K562 (cell line): Measurements from ENCODE around the gene BOLA3. TPM values are rescaled to one million over a fixed set of nuclear protein-coding genes. Genes with fewer than 3 reads are reported as not detected.
A peak's percentile ranks its signal among the peaks of the same experiment; 100 is the strongest.

ENCODE experiments used
- ATAC-seq: fragments of 200-7000 bp; cut with Tn5 transposase; 3 replicates; pipeline ENCODE4 v1.9.1; 2020; ENCODE audit warnings: moderate library complexity
- BruUV-seq: library from RNA; stranded (reverse); fragments of 400-500 nt; replicated peaks from 2 replicates; lab custom pipeline; 2021; lab: Mats Ljungman, UMichigan
- CTCF ChIA-PET: fragments of 300-600 bp; formaldehyde crosslinking; extraction: SDS; loops from one replicate; lab custom pipeline; 2021; ENCODE audit warnings: low intra/inter-chr PET ratio; lab: Yijun Ruan, JAX
- POLR2A ChIA-PET: fragments of 300-600, 350-650 bp; sonication (Branson Sonifier 250); formaldehyde crosslinking; extraction: SDS; loops from one replicate; lab custom pipeline; 2021; ENCODE audit warnings: antibody characterized with exemption, inconsistent platforms; lab: Yijun Ruan, JAX
- DNase-seq, 4 experiments: peaks; one replicate each; pipeline versions ENCODE4 v3.0.0 to v3.0.0-alpha.2; 2011 to 2018; ENCODE audit warnings: low spot score in 3 of 4, mixed read lengths in 3 of 4; ENCODE audit errors: extremely low read depth in 1 of 4
- FAIRE-seq: peaks from 2 replicates; lab custom pipeline; 2011; peaks lifted over from hg19 to GRCh38; lab: Jason Lieb, UNC
- H2AFZ ChIP-seq: 2 replicates; pipeline ENCODE4 v1.6.0; 2011; ENCODE audit warnings: low read depth, low read length, control low read depth, inconsistent platforms
- H3K27ac ChIP-seq: fragments of 200-600 bp; 3 replicates; pipeline ENCODE4 v1.8.0; 2011; ENCODE audit warnings: low read depth, mild to moderate bottlenecking, control low read depth, inconsistent platforms, low read length, moderate library complexity, mixed read lengths; ENCODE audit errors: extremely low read depth
- H3K27me3 ChIP-seq, 2 experiments: fragments of 300-600 bp in 1 of 2; 2 replicates in 1 of 2; 3 replicates in 1 of 2; pipeline versions ENCODE4 v1.6.0 to v1.8.0; 2011; ENCODE audit warnings: inconsistent platforms in 2 of 2, low read length in 2 of 2, mild to moderate bottlenecking in 1 of 2, mixed read lengths in 1 of 2, moderate library complexity in 1 of 2; ENCODE audit not compliant: control insufficient read depth in 2 of 2, insufficient read depth in 2 of 2
- H3K36me3 ChIP-seq: fragments of 300-600 bp; 3 replicates; pipeline ENCODE4 v1.8.0; 2011; ENCODE audit warnings: mild to moderate bottlenecking, low read length, inconsistent platforms; ENCODE audit not compliant: control insufficient read depth, insufficient read depth
- H3K4me1 ChIP-seq, 2 experiments: fragments of 200-600 bp in 1 of 2; replicated peaks in 1 of 2; 2 replicates in 1 of 2; 3 replicates in 1 of 2; pipeline versions ENCODE4 v1.5.1 to v1.8.0; 2011; ENCODE audit warnings: inconsistent platforms in 2 of 2, low read length in 2 of 2, mild to moderate bottlenecking in 1 of 2, mixed read lengths in 1 of 2, moderate library complexity in 1 of 2; ENCODE audit not compliant: control insufficient read depth in 2 of 2, insufficient read depth in 2 of 2
- H3K4me2 ChIP-seq: 2 replicates; pipeline ENCODE4 v1.6.1; 2011; ENCODE audit warnings: low read length, control low read depth, inconsistent platforms, mixed read lengths; ENCODE audit not compliant: insufficient read depth
- H3K4me3 ChIP-seq: fragments of 200-600 bp; sonication (generic), shearing (Covaris generic); 2 replicates; pipeline ENCODE4 v1.5.1; 2016; ENCODE audit warnings: control low read depth, inconsistent platforms
- H3K79me2 ChIP-seq: fragments of 200-600 bp; 3 replicates; pipeline ENCODE4 v1.8.0; 2011; ENCODE audit warnings: low read length, inconsistent platforms; ENCODE audit not compliant: control insufficient read depth, insufficient read depth
- H3K9ac ChIP-seq, 2 experiments: 2 replicates each; pipeline versions ENCODE4 v1.6.0 to v1.6.1; 2011; ENCODE audit warnings: low read depth in 2 of 2, low read length in 2 of 2, control low read depth in 1 of 2, inconsistent platforms in 1 of 2, mild to moderate bottlenecking in 1 of 2, mixed read lengths in 1 of 2; ENCODE audit not compliant: insufficient read depth in 1 of 2
- H3K9me1 ChIP-seq: one replicate; pipeline ENCODE4 v1.6.0; 2011; ENCODE audit warnings: inconsistent platforms, mild to moderate bottlenecking, low read length, moderate library complexity; ENCODE audit not compliant: control insufficient read depth, insufficient read depth
- H3K9me3 ChIP-seq: replicated peaks from 2 replicates; pipeline ENCODE4 v1.5.1; 2011; ENCODE audit warnings: low read depth, low read length, inconsistent platforms; ENCODE audit not compliant: control insufficient read depth, insufficient read depth
- H4K20me1 ChIP-seq: replicated peaks from 2 replicates; pipeline ENCODE4 v1.6.1; 2011; ENCODE audit warnings: low read length, inconsistent platforms, mixed read lengths; ENCODE audit not compliant: control insufficient read depth, insufficient read depth
- ARID2 ChIP-seq: fragments of 450-650 bp; IDR thresholded peaks from 2 replicates; pipeline ENCODE4 v1.6.1; 2017; ENCODE audit warnings: antibody characterized with exemption, mild to moderate bottlenecking
- CEBPB ChIP-seq: fragments of 450-650 bp; IDR thresholded peaks from 2 replicates; pipeline ENCODE4 v1.6.1; 2016; ENCODE audit warnings: missing genetic modification characterization, missing compliant biosample characterization
- CREB1 ChIP-seq, 2 experiments: sonication (generic) in 1 of 2; formaldehyde crosslinking in 1 of 2; IDR thresholded peaks; 2 replicates each; pipeline versions ENCODE4 v1.6.1 to v1.8.0; 2012 to 2022; ENCODE audit warnings: inconsistent platforms in 1 of 2, mild to moderate bottlenecking in 1 of 2, missing genetic modification reagents in 1 of 2, moderate library complexity in 1 of 2
- DACH1 ChIP-seq: fragments of 450-650 bp; IDR thresholded peaks from 2 replicates; pipeline ENCODE4 v1.6.1; 2018; ENCODE audit not compliant: partially characterized antibody
- EHMT2 ChIP-seq: fragments of 450-650 bp; IDR thresholded peaks from 2 replicates; pipeline ENCODE4 v1.6.1; 2018; ENCODE audit warnings: antibody characterized with exemption
- HLTF ChIP-seq: fragments of 450-650 bp; IDR thresholded peaks from 2 replicates; pipeline ENCODE4 v1.6.1; 2016
- KAT7 ChIP-seq: sonication (generic); formaldehyde crosslinking; IDR thresholded peaks from 2 replicates; pipeline ENCODE4 v1.8.0; 2022; ENCODE audit warnings: missing genetic modification reagents, mild to moderate bottlenecking, borderline replicate concordance
- NFIX ChIP-seq: fragments of 250-450 bp; sonication (Bioruptor Pico); IDR thresholded peaks from 2 replicates; pipeline ENCODE4 v1.4.0; 2020; ENCODE audit warnings: low read depth, mild to moderate bottlenecking, moderate library complexity
- NFRKB ChIP-seq: fragments of 450-650 bp; IDR thresholded peaks from 2 replicates; pipeline ENCODE4 v1.6.1; 2016; ENCODE audit warnings: low read depth
- NR3C1 ChIP-seq: sonication (generic); formaldehyde crosslinking; IDR thresholded peaks from 2 replicates; pipeline ENCODE4 v1.8.1; 2022; ENCODE audit warnings: missing genetic modification reagents
- SMARCA4 ChIP-seq: fragments of 450-650 bp; IDR thresholded peaks from 2 replicates; pipeline ENCODE4 v1.6.1; 2016
- ZEB2 ChIP-seq: fragments of 450-650 bp; IDR thresholded peaks from 2 replicates; pipeline ENCODE4 v1.6.1; 2016
- ZNF165 ChIP-seq: fragments of 250-450 bp; sonication (Bioruptor Pico); IDR thresholded peaks from 2 replicates; pipeline ENCODE4 v1.4.0; 2020; ENCODE audit warnings: borderline replicate concordance
- ZNF431 ChIP-seq: sonication (generic); formaldehyde crosslinking; IDR thresholded peaks from 2 replicates; pipeline ENCODE4 v1.8.0; 2022; ENCODE audit warnings: mild to moderate bottlenecking, missing genetic modification reagents
- WGBS: fragments of 100-300 bp; shearing (Covaris generic); methylation state at CpG from one replicate; pipeline ENCODE4 v1.1.6; 2016; ENCODE audit warnings: low coverage, mixed read lengths; ENCODE audit not compliant: insufficient coverage; ENCODE audit errors: missing lambda C conversion rate; 5-methylcytosine and 5-hydroxymethylcytosine counted together
- in situ Hi-C: fragments of 300-500 bp; cut with MboI; formaldehyde crosslinking; loops from 4 replicates; pipeline ENCODE4 v1.15.0; 2018; ENCODE audit warnings: inconsistent platforms, mixed read lengths
- intact Hi-C: fragments of 100-400 bp; cut with micrococcal nuclease; formaldehyde crosslinking; loops from 2 replicates; pipeline ENCODE4 v1.14.2; 2022
- polyA plus RNA-seq, 8 experiments: library from polyadenylated mRNA; depleted of rRNA in 4 of 8; stranded (reverse) in 5 of 8; unstranded in 3 of 8; fragments of >200 nt; fragmentation: Nextera tagmentation in 2 of 8; fragmentation: Illumina TruSeq in 1 of 8; extraction: Ambion mirVana in 2 of 8; extraction: Trizol in 1 of 8; gene quantifications; 2 replicates each; pipeline versions ENCODE4 v1.2.1 to v1.2.3, GENCODE V29; 2011 to 2014; ENCODE audit warnings: inconsistent platforms in 1 of 8, missing spikeins in 1 of 8
- total RNA-seq, 7 experiments: library from RNA; depleted of rRNA in 6 of 7; stranded (reverse); fragments of >200 nt in 6 of 7; fragmentation: Illumina TruSeq in 2 of 7; extraction: Trizol in 2 of 7; gene quantifications; 2 replicates each; pipeline versions ENCODE4 v1.2.1 to v1.2.3, GENCODE V29; 2011 to 2021; ENCODE audit warnings: low replicate concordance in 1 of 7
- TF ChIP-seq, protein P1 (sequence below): fragments of 450-650 bp; formaldehyde crosslinking; IDR thresholded peaks from 2 replicates; pipeline ENCODE4 v1.4.0; 2022; ENCODE audit warnings: missing genetic modification characterization

The BOLA3 gene
- total and polyA plus RNA-seq, 9 of the 15 experiments (the other 6 are each of a cell fraction or from before 2014, with no cell fraction given), result 149 to 619 (median 255) TPM

DNA sequence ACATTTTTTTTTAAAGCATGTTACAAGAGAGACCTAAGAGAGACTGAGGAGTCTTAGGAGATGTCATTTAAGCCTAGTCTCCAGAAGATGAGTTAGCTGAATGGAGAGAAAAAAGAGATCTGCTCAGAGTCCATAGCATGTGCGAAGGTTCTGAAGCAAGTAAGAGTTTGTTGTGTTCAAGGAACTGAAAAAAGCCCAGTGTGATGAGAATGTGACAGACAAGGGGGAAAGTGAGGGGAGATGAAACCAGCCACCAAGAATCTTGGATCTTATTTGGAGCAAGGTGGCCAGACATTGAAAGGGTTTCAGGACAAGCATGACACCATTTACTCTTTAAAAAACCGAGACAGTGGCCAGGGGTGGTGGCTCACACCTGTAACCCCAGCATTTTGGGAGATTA, 36.2 kb upstream of the BOLA3 start:
- WGBS, result 52% methylated on average over 2 of the region's 2 CpGs
- DNase-seq (no peak), FAIRE-seq (no peak), ATAC-seq (no peak)
- no peak overlapping the region for H3K4me3 ChIP-seq
- peak overlapping the region; percentile 68 for H2AFZ ChIP-seq
- intact Hi-C loops (no loop called here), in situ Hi-C loops (no loop called here)
- H3K9me1 ChIP-seq, result no peaks in the 10 kb centered on the region
- H3K27me3 ChIP-seq, result no peaks in the 10 kb centered on the region
- peaks cover 24 to 30% of the 10 kb centered on the region in 2 experiments for H3K4me1 ChIP-seq
- no peak overlapping the region for H3K27ac ChIP-seq
- H3K9ac ChIP-seq, result no peak overlapping the region
- no peaks in the 10 kb centered on the region for H3K9me3 ChIP-seq
- H3K36me3 ChIP-seq, result no peaks in the 10 kb centered on the region
- ChIA-PET POLR2A (interaction anchor here (1.0 to 2.5 kb wide), 3 partner anchors 13 to 16 kb away, joined by 3 to 7 read pairs (median 3); partner anchors contain the start of gene MTHFD2), CTCF (no interaction called here)
- no peaks in the 10 kb centered on the region for H4K20me1 ChIP-seq
- TF ChIP-seq EHMT2 (no peak), ZNF431 (no peak), SMARCA4 (no peak), NFIX (CRISPR knock-in tag) (no peak), HLTF (no peak), ARID2 (no peak), CEBPB (tag) (no peak), ZNF165 (CRISPR knock-in tag) (no peak), KAT7 (no peak), DACH1 (no peak), NR3C1 (no peak), ZEB2 (no peak), NFRKB (no peak), CREB1 (IDR thresholded peaks at IDR 0.05) (no peak), CREB1 (CRISPR knock-in tag; IDR thresholded peaks at IDR 0.05) (no peak)
- TF ChIP-seq, protein P1, sequence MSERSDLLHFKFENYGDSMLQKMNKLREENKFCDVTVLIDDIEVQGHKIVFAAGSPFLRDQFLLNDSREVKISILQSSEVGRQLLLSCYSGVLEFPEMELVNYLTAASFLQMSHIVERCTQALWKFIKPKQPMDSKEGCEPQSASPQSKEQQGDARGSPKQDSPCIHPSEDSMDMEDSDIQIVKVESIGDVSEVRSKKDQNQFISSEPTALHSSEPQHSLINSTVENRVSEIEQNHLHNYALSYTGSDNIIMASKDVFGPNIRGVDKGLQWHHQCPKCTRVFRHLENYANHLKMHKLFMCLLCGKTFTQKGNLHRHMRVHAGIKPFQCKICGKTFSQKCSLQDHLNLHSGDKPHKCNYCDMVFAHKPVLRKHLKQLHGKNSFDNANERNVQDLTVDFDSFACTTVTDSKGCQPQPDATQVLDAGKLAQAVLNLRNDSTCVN (CRISPR knock-in tag), result no peak
- H3K4me2 ChIP-seq, result no peak overlapping the region
- no peaks in the 10 kb centered on the region for H3K79me2 ChIP-seq
- no TSS peak for BruUV-seq
